ENCODE measurements around the gene CDCA7. TPM values are rescaled to one million over a fixed set of nuclear protein-coding genes. Genes with fewer than 3 reads are reported as not detected.
A peak's percentile ranks its signal among the peaks of the same experiment; 100 is the strongest.

The CDCA7 gene
- total and polyA plus RNA-seq, 2 of the 13 experiments (the other 11 are each of a cell fraction or from before 2014, with no cell fraction given) = 46.2 to 57.8 TPM

DNA sequence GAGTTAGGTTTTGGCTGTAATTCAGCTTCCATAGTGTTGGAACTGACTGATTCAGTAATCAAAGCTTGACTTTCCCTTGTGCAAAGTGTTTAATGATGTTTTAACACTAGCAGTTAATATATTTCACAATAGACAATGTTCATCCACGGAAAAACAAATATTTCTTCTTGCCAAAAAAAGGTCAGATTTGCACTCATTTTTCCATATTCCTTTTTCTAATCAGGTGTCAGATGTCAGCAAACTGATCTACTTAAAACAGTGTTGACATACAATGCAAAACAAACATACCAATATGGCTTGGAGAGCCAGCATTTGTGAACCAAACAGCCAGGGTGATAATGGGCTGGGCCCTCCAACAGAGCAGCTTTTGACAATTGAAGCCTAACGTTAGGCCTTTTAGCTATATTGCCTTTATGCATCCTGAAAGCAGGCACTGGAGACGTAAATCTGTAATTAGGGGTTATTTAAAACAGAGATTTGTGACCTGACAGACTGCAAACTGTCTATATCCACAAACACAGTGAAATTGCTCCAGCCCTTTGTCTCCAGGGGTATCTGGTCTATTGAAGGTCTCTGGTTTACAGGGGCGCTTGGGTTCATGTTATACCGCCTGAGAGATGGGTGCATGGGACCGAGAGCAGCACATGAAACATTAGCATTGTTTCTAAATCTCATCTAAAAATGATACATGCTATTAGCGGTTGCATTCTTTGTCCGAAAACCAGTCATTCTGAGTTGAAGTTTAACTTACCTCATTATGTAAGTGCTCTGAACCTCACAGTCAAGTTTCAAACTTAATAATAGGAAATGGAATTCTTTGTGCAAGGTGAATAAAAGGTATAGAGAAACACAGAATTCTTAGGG, 7.1 kb upstream of the CDCA7 start (continued):
- TF ChIP-seq SNAI1 (CRISPR knock-in tag; IDR thresholded peaks at IDR 0.05; ENCODE audit: borderline replicate concordance) (no peak), MED8 (CRISPR knock-in tag; IDR thresholded peaks at IDR 0.05; ENCODE audit: insufficient replicate concordance) (no peak), ZBTB7A (CRISPR knock-in tag; IDR thresholded peaks at IDR 0.05) (no peak), XRCC5 (optimal IDR thresholded peaks at IDR 0.05; ENCODE audit: low read length) (no peak), ZSCAN22 (CRISPR knock-in tag; IDR thresholded peaks at IDR 0.05) (no peak), ZNF354B (CRISPR knock-in tag; IDR thresholded peaks at IDR 0.05) (no peak), JDP2 (CRISPR knock-in tag; IDR thresholded peaks at IDR 0.05; ENCODE audit: borderline replicate concordance) (no peak), KLF13 (CRISPR knock-in tag; IDR thresholded peaks at IDR 0.05) (no peak), CEBPB (IDR thresholded peaks at IDR 0.05; ENCODE audit: borderline replicate concordance, low read depth, low read length) (peak; percentile 76), JUNB (CRISPR knock-in tag; IDR thresholded peaks at IDR 0.05; ENCODE audit: borderline replicate concordance) (no peak), MYNN (CRISPR knock-in tag; IDR thresholded peaks at IDR 0.05; ENCODE audit: low read depth) (no peak), ZNF749 (CRISPR knock-in tag; IDR thresholded peaks at IDR 0.05; ENCODE audit: borderline replicate concordance) (no peak), FOXP1 (IDR thresholded peaks at IDR 0.05) (no peak), FOXP1 (CRISPR knock-in tag; IDR thresholded peaks at IDR 0.05) (peak; percentile 79; the same call in 1 of the 2 replicates), ZNF441 (CRISPR knock-in tag; IDR thresholded peaks at IDR 0.05; ENCODE audit: borderline replicate concordance) (no peak), KDM2A (CRISPR knock-in tag; IDR thresholded peaks at IDR 0.05; ENCODE audit: borderline replicate concordance, low read depth) (no peak), KDM5A (IDR thresholded peaks at IDR 0.05; ENCODE audit: borderline replicate concordance, low read length) (no peak), RFXANK (CRISPR knock-in tag; IDR thresholded peaks at IDR 0.05) (no peak), HMGA1 (CRISPR knock-in tag; conservative IDR thresholded peaks at IDR 0.05) (no peak), KDM6A (CRISPR knock-in tag; IDR thresholded peaks at IDR 0.05; ENCODE audit: low read depth) (no peak), GTF2F1 (IDR thresholded peaks at IDR 0.05; ENCODE audit: low read length) (no peak), WIZ (CRISPR knock-in tag; IDR thresholded peaks at IDR 0.05) (no peak), SP4 (CRISPR knock-in tag; IDR thresholded peaks at IDR 0.05) (no peak), SOX6 (IDR thresholded peaks at IDR 0.05) (no peak), SOX6 (CRISPR knock-in tag; IDR thresholded peaks at IDR 0.05) (peak; percentile 91), MEIS2 (CRISPR knock-in tag; IDR thresholded peaks at IDR 0.05) (no peak), BORCS8-MEF2B (CRISPR knock-in tag; IDR thresholded peaks at IDR 0.05) (no peak)
- TF ChIP-seq, protein P1, sequence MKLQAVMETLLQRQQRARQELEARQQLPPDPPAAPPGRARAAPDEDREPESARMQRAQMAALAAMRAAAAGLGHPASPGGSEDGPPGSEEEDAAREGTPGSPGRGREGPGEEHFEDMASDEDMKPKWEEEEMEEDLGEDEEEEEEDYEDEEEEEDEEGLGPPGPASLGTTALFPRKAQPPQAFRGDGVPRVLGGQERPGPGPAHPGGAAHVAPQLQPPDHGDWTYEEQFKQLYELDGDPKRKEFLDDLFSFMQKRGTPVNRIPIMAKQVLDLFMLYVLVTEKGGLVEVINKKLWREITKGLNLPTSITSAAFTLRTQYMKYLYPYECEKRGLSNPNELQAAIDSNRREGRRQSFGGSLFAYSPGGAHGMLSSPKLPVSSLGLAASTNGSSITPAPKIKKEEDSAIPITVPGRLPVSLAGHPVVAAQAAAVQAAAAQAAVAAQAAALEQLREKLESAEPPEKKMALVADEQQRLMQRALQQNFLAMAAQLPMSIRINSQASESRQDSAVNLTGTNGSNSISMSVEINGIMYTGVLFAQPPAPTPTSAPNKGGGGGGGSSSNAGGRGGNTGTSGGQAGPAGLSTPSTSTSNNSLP (IDR thresholded peaks at IDR 0.05; ENCODE audit: low read depth, low read length) = no peak
- TF ChIP-seq, protein P2, sequence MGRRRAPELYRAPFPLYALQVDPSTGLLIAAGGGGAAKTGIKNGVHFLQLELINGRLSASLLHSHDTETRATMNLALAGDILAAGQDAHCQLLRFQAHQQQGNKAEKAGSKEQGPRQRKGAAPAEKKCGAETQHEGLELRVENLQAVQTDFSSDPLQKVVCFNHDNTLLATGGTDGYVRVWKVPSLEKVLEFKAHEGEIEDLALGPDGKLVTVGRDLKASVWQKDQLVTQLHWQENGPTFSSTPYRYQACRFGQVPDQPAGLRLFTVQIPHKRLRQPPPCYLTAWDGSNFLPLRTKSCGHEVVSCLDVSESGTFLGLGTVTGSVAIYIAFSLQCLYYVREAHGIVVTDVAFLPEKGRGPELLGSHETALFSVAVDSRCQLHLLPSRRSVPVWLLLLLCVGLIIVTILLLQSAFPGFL (CRISPR knock-in tag; IDR thresholded peaks at IDR 0.05) = no peak
- TF ChIP-seq, protein P3, sequence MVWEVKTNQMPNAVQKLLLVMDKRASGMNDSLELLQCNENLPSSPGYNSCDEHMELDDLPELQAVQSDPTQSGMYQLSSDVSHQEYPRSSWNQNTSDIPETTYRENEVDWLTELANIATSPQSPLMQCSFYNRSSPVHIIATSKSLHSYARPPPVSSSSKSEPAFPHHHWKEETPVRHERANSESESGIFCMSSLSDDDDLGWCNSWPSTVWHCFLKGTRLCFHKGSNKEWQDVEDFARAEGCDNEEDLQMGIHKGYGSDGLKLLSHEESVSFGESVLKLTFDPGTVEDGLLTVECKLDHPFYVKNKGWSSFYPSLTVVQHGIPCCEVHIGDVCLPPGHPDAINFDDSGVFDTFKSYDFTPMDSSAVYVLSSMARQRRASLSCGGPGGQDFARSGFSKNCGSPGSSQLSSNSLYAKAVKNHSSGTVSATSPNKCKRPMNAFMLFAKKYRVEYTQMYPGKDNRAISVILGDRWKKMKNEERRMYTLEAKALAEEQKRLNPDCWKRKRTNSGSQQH (CRISPR knock-in tag; IDR thresholded peaks at IDR 0.05; ENCODE audit: low read depth) = no peak

Data from HepG2 (cell line).